Endothelial cell (in vitro differentiated cells): Measurements from ENCODE around the gene NHS. TPM values are rescaled to one million over a fixed set of nuclear protein-coding genes. Genes with fewer than 3 reads are reported as not detected.

Experiments
- DNase-seq: peaks from one replicate; pipeline ENCODE4 v3.0.0; 2021; ENCODE audit warnings: low spot score
- H3K27ac Mint-ChIP-seq: one replicate; pipeline ENCODE4 v1.8.0; 2021; ENCODE audit warnings: mixed read lengths, inconsistent platforms; ENCODE audit not compliant: unreplicated experiment
- H3K27me3 Mint-ChIP-seq: one replicate; pipeline ENCODE4 v1.8.0; 2021; ENCODE audit warnings: mild to moderate bottlenecking, moderate library complexity, mixed read lengths, inconsistent platforms; ENCODE audit not compliant: unreplicated experiment
- H3K36me3 Mint-ChIP-seq: one replicate; pipeline ENCODE4 v1.8.0; 2021; ENCODE audit warnings: mild to moderate bottlenecking, low read depth, mixed read lengths, inconsistent platforms; ENCODE audit not compliant: unreplicated experiment
- H3K4me1 Mint-ChIP-seq: one replicate; pipeline ENCODE4 v1.8.0; 2021; ENCODE audit warnings: mild to moderate bottlenecking, mixed read lengths, inconsistent platforms; ENCODE audit not compliant: unreplicated experiment
- H3K4me3 Mint-ChIP-seq: one replicate; pipeline ENCODE4 v1.8.0; 2021; ENCODE audit warnings: mild to moderate bottlenecking, mixed read lengths, inconsistent platforms; ENCODE audit not compliant: unreplicated experiment
- H3K9me3 Mint-ChIP-seq: one replicate; pipeline ENCODE4 v1.8.0; 2021; ENCODE audit warnings: mixed read lengths, inconsistent platforms; ENCODE audit not compliant: unreplicated experiment
- CTCF ChIP-seq: fragments of 200-600 bp; sonication (generic); IDR thresholded peaks from one replicate; pipeline ENCODE4 v1.5.0; 2021; ENCODE audit warnings: antibody characterized with exemption; ENCODE audit not compliant: unreplicated experiment
- total RNA-seq: library from RNA; stranded (reverse); fragmentation: NEBNext Ultra II Directional; extraction: Animal tissue kit (Norgen Biotek cat#: 25700); gene quantifications from one replicate; pipeline ENCODE4 v1.2.1, GENCODE V29; 2021; ENCODE audit not compliant: unreplicated experiment

The NHS gene
- total RNA-seq, 1 donor from 2014 or later = 5.3 TPM

GRCh38 chrX:17737710-17737985, 362.6 kb downstream of the NHS start:
- Mint-ChIP-seq H3K27me3 (peaks cover 1% of the 10 kb centered on the region), H3K36me3 (no peaks in the 10 kb centered on the region), H3K4me1 (peaks cover 10% of the 10 kb centered on the region), H3K4me3 (peak overlapping the region; percentile 98), H3K9me3 (no peaks in the 10 kb centered on the region), H3K27ac (peak overlapping the region; percentile 94)
- DNase-seq = no peak
- no peak for TF ChIP-seq CTCF

- peak; percentile 29 for DNase-seq
- no peaks in the 10 kb centered on the region for H3K36me3 Mint-ChIP-seq
- peaks cover 1% of the 10 kb centered on the region for H3K27me3 Mint-ChIP-seq
- TF ChIP-seq CTCF = no peak
- peak overlapping the region; percentile 98 for H3K4me3 Mint-ChIP-seq
- H3K27ac Mint-ChIP-seq = peak overlapping the region; percentile 94
- H3K9me3 Mint-ChIP-seq = no peaks in the 10 kb centered on the region
- H3K4me1 Mint-ChIP-seq = peaks cover 10% of the 10 kb centered on the region
Measured at GRCh38 chrX:17737986-17738713, 363.1 kb downstream of the NHS start.

GRCh38 chrX:17738737-17739535, 363.9 kb downstream of the NHS start:
- no peak for TF ChIP-seq CTCF
- Mint-ChIP-seq H3K36me3 (no peaks in the 10 kb centered on the region), H3K4me1 (peaks cover 8% of the 10 kb centered on the region), H3K27me3 (peaks cover 1% of the 10 kb centered on the region), H3K4me3 (peak overlapping the region; percentile 98), H3K9me3 (no peaks in the 10 kb centered on the region), H3K27ac (peak overlapping the region; percentile 82)
- DNase-seq = no peak

- no peak for TF ChIP-seq CTCF
- H3K4me3 Mint-ChIP-seq = no peak overlapping the region
- no peak overlapping the region for H3K27ac Mint-ChIP-seq
- no peak for DNase-seq
- H3K27me3 Mint-ChIP-seq = peaks cover 1% of the 10 kb centered on the region
- H3K36me3 Mint-ChIP-seq = no peaks in the 10 kb centered on the region
- H3K9me3 Mint-ChIP-seq = no peaks in the 10 kb centered on the region
- H3K4me1 Mint-ChIP-seq = peaks cover 7% of the 10 kb centered on the region
Measured at GRCh38 chrX:17740137-17741122, 365.4 kb downstream of the NHS start.
